Endothelial cell of umbilical vein (primary cell): ENCODE data around the gene KCTD14. TPM values are rescaled to one million over a fixed set of nuclear protein-coding genes. Genes with fewer than 3 reads are reported as not detected.

Experiments
- BruUV-seq: library from RNA; stranded (reverse); fragments of 400-500 nt; replicated peaks from 2 replicates; lab custom pipeline; 2021; lab: Mats Ljungman, UMichigan
- CTCF ChIA-PET: fragments of 300-600, 350-600 bp; sonication (Branson Sonifier 250); formaldehyde crosslinking; loops from one replicate; lab custom pipeline; 2021; ENCODE audit warnings: antibody characterized with exemption, inconsistent platforms; lab: Charles Lee
- POLR2A ChIA-PET: fragments of 300-600, 350-600 bp; sonication (Branson Sonifier 250); formaldehyde crosslinking; loops from one replicate; lab custom pipeline; 2021; ENCODE audit warnings: antibody characterized with exemption, inconsistent platforms; lab: Charles Lee
- DNase-seq: peaks from one replicate; pipeline ENCODE4 v3.0.0-alpha.2; 2011; ENCODE audit warnings: low read depth, low spot score
- FAIRE-seq: peaks from 2 replicates; lab custom pipeline; 2011; peaks lifted over from hg19 to GRCh38; lab: Jason Lieb, UNC
- H2AFZ ChIP-seq: 2 replicates; pipeline ENCODE4 v1.6.0; 2012; ENCODE audit warnings: low read depth, low read length, control low read depth, inconsistent platforms
- H3K27ac ChIP-seq: 2 replicates; pipeline ENCODE4 v1.5.1; 2011; ENCODE audit warnings: low read depth, mild to moderate bottlenecking, control low read depth, low read length, moderate library complexity; ENCODE audit not compliant: insufficient read depth
- H3K27me3 ChIP-seq, 2 experiments: 2 replicates each; pipeline versions ENCODE4 v1.6.0 to v1.6.1; 2011; ENCODE audit warnings: low read length in 2 of 2, mixed read lengths in 1 of 2; ENCODE audit not compliant: control insufficient read depth in 2 of 2, insufficient read depth in 2 of 2
- H3K36me3 ChIP-seq, 2 experiments: 2 replicates in 1 of 2; 3 replicates in 1 of 2; pipeline ENCODE4 v1.5.1; 2011; ENCODE audit warnings: low read length in 2 of 2, mild to moderate bottlenecking in 1 of 2, moderate library complexity in 1 of 2; ENCODE audit not compliant: control insufficient read depth in 2 of 2, insufficient read depth in 2 of 2; ENCODE audit errors: extremely low read depth in 1 of 2
- H3K4me1 ChIP-seq: 3 replicates; pipeline ENCODE4 v1.5.1; 2011; ENCODE audit warnings: mild to moderate bottlenecking, low read length; ENCODE audit not compliant: control insufficient read depth, insufficient read depth; ENCODE audit errors: extremely low read depth
- H3K4me2 ChIP-seq: 2 replicates; pipeline ENCODE4 v1.6.1; 2011; ENCODE audit warnings: low read length, control low read depth, mixed read lengths; ENCODE audit not compliant: insufficient read depth
- H3K4me3 ChIP-seq, 3 experiments: fragments of 200-600 bp in 1 of 3; sonication (generic), shearing (Covaris generic) in 1 of 3; replicated peaks in 1 of 3; 2 replicates each; pipeline ENCODE4 v1.5.1; 2011 to 2016; ENCODE audit warnings: control low read depth in 3 of 3, low read length in 3 of 3, mild to moderate bottlenecking in 2 of 3, inconsistent platforms in 1 of 3, low read depth in 1 of 3, moderate library complexity in 1 of 3; ENCODE audit not compliant: insufficient read depth in 1 of 3
- H3K79me2 ChIP-seq: 2 replicates; pipeline ENCODE4 v1.6.0; 2012; ENCODE audit warnings: low read length, inconsistent platforms; ENCODE audit not compliant: control insufficient read depth, insufficient read depth
- H3K9ac ChIP-seq: replicated peaks from 2 replicates; pipeline ENCODE3; 2011; ENCODE audit warnings: low read length, control low read depth; ENCODE audit not compliant: insufficient read depth; ENCODE audit errors: extremely low read depth
- H3K9me1 ChIP-seq: replicated peaks from 3 replicates; pipeline ENCODE4 v1.6.0; 2011; ENCODE audit warnings: mild to moderate bottlenecking, low read length; ENCODE audit not compliant: control insufficient read depth, insufficient read depth; ENCODE audit errors: extremely low read depth
- H3K9me3 ChIP-seq: replicated peaks from 2 replicates; pipeline ENCODE4 v1.5.1; 2012; ENCODE audit warnings: low read length, inconsistent platforms; ENCODE audit not compliant: control insufficient read depth, insufficient read depth
- H4K20me1 ChIP-seq: replicated peaks from 2 replicates; pipeline ENCODE3; 2011; ENCODE audit warnings: mild to moderate bottlenecking, low read length; ENCODE audit not compliant: control insufficient read depth, insufficient read depth; ENCODE audit errors: extremely low read depth
- CTCF ChIP-seq, 2 donors: IDR thresholded peaks; 1 replicate in 1 of 2; 2 replicates in 1 of 2; pipeline ENCODE4 v1.5.1; 2011; ENCODE audit warnings: low read length in 2 of 2, mild to moderate bottlenecking in 2 of 2, moderate library complexity in 2 of 2, control low read depth in 1 of 2, inconsistent platforms in 1 of 2, low read depth in 1 of 2; ENCODE audit not compliant: insufficient read depth in 1 of 2; ENCODE audit errors: extremely low read depth in 1 of 2
- EZH2 ChIP-seq: IDR thresholded peaks from 2 replicates; pipeline ENCODE4 v1.6.1; 2012; ENCODE audit warnings: borderline replicate concordance, low read depth, mild to moderate bottlenecking, moderate library complexity, low read length, inconsistent platforms; ENCODE audit not compliant: severe bottlenecking
- GATA2 ChIP-seq: IDR thresholded peaks from 2 replicates; pipeline ENCODE4 v1.7.0; 2011; ENCODE audit warnings: low read depth, mild to moderate bottlenecking, moderate library complexity, mixed read lengths, low read length; ENCODE audit not compliant: insufficient read length, insufficient read depth
- JUN ChIP-seq: IDR thresholded peaks from 2 replicates; pipeline ENCODE4 v1.6.1; 2011; ENCODE audit warnings: borderline replicate concordance, low read depth; ENCODE audit not compliant: insufficient read length, insufficient read depth
- MAX ChIP-seq: IDR thresholded peaks from 2 replicates; pipeline ENCODE4 v1.6.1; 2011; ENCODE audit not compliant: insufficient read depth, insufficient read length
- MYC ChIP-seq: IDR thresholded peaks from one replicate; pipeline ENCODE4 v1.6.1; 2011; ENCODE audit warnings: mild to moderate bottlenecking, low read depth, low read length
- POLR2A ChIP-seq: IDR thresholded peaks from 2 replicates; pipeline ENCODE4 v1.6.1; 2012; ENCODE audit warnings: low read depth, mild to moderate bottlenecking, control low read depth, low read length
- dilution Hi-C: fragments of 300-500 bp; cut with MboI; formaldehyde crosslinking; loops from one replicate; pipeline ENCODE4 v1.15.0; 2019; ENCODE audit warnings: low sequenced_read_pairs; ENCODE audit not compliant: extremely low pct_ligation_motif_present
- intact Hi-C: fragments of 100-400 bp; cut with micrococcal nuclease; formaldehyde crosslinking; loops from one replicate; pipeline ENCODE4 v1.10.0; 2022
- polyA plus RNA-seq, 4 experiments: library from polyadenylated mRNA; depleted of rRNA in 3 of 4; stranded (reverse) in 3 of 4; unstranded in 1 of 4; fragments of >200 nt; gene quantifications; 2 replicates each; pipeline versions ENCODE4 v1.2.1 to v1.2.3, GENCODE V29; 2011 to 2012; ENCODE audit warnings: missing spikeins in 1 of 4
- total RNA-seq: library from RNA; stranded (reverse); gene quantifications from 2 replicates; pipeline ENCODE4 v1.2.3, GENCODE V29; 2021

Gene KCTD14
- total and polyA plus RNA-seq, 2 donors (not counting 3 experiments of a cell fraction or from before 2014, with no cell fraction given): 0.57 to 1.8 TPM

DNA sequence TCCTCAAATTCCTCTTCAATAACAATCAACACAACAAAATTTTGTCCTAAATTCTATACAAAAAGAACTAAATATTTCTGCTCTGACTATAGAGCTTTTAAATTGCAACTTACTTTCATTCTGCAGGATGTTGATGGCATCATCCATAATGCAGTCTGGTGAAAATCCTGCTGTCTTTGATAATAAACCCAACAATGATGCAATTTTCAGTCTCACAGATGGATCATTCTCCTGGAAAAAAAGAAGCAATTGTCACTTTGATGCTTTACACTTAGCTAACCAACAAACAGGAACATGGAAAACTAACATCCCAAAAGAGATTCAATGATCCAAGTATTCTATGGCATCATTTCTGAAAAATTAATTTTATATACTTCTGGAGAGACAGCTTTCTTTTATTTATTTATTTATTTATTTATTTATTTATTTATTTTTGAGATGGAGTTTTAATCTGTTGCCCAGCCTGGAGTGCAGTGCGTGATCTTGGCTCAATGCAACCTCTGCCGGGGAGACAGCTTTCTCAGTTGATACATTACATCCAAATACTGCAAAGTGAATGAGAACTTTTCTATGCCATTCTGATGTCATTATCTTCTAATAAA, 41.6 kb downstream of the KCTD14 start:
- no peak overlapping the region for H3K4me2 ChIP-seq

More for the DNA sequence above, 41.6 kb downstream of the KCTD14 start:
- Histone ChIP-seq H3K27me3 (no peaks in the 10 kb centered on the region), H3K79me2 (peaks cover 17% of the 10 kb centered on the region), H3K9me1 (no peaks in the 10 kb centered on the region), H3K4me3 (no peak overlapping the region), H3K9ac (no peak overlapping the region), H2AFZ (no peak overlapping the region), H3K27ac (no peak overlapping the region), H4K20me1 (no peaks in the 10 kb centered on the region), H3K4me1 (no peaks in the 10 kb centered on the region), H3K9me3 (no peaks in the 10 kb centered on the region), H3K36me3 (peaks cover 9 to 10% of the 10 kb centered on the region in 2 experiments)
- CTCF ChIA-PET: interaction anchor here (1.1 to 1.7 kb wide), 2 partner anchors 13 to 205 kb away, joined by 3 to 5 read pairs; partner anchors contain the start of gene INTS4
- DNase-seq (no peak), FAIRE-seq (no peak)
- no peak for TF ChIP-seq GATA2
- TF ChIP-seq JUN: no peak
- no peak for TF ChIP-seq POLR2A
- no peak for TF ChIP-seq MYC
- no peak for TF ChIP-seq MAX
- TF ChIP-seq EZH2: no peak
- no peak for TF ChIP-seq CTCF (IDR thresholded peaks at IDR 0.05; ENCODE audit: extremely low read depth in 1 of 2, insufficient read depth in 1 of 2, low read depth in 1 of 2, low read length in 2 of 2)
- POLR2A ChIA-PET: no interaction called here
- BruUV-seq: no TSS peak
- intact Hi-C loops (no loop called here), dilution Hi-C loops (no loop called here)
